Measurements from ENCODE around the gene TMEM121B.

Gene TMEM121B

DNA sequence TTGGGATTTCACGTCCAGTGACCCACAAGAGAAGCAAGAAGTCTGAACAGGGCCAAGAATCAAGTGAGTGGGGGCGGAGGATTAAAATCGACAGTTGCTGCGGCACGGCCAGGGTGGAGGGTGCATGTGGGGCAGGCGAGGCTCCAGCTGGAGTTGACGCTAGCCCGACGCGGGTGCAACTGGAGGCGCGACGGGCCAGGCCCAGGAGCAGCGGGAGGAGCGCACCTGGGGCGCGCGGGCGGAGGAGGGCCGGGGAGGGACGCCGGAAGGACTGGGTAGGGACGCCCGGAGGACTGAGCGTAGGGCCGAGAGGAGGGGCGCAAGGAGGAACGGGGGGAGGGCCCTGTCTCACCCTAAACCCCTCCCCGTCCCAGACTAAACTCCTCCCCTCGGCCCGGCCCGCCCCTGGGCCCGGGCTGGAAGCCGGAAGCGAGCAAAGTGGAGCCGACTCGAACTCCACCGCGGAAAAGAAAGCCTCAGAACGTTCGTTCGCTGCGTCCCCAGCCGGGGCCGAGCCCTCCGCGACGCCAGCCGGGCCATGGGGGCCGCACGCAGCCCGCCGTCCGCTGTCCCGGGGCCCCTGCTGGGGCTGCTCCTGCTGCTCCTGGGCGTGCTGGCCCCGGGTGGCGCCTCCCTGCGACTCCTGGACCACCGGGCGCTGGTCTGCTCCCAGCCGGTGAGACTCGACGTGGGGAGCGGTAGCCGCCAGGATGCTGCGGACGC lies 36.4 kb downstream of the TMEM121B start, which contains the start of gene IL17RA:
Gene IL17RA, plus strand, starts transcription at position 447 of the 723 bp plus-strand sequence. Its CDS starts 92 bp downstream, at position 539.
- Mint-ChIP-seq H3K4me1 (peaks cover 30 to 40% of the 10 kb centered on the region in 2 donors), H3K4me3 (peak within 1 kb of the TSS; percentile 91 to 97), H3K27me3 (no peaks in the 10 kb centered on the region), H3K27ac (peak within 1 kb of the TSS; percentile 94), H3K36me3 (peaks cover 0 to 4% of the 10 kb centered on the region in 2 donors), H3K9me3 (no peaks in the 10 kb centered on the region)
- peak; percentile 92 for DNase-seq
- peak; percentile 94 to 96 for ATAC-seq (replicated peaks)

DNA sequence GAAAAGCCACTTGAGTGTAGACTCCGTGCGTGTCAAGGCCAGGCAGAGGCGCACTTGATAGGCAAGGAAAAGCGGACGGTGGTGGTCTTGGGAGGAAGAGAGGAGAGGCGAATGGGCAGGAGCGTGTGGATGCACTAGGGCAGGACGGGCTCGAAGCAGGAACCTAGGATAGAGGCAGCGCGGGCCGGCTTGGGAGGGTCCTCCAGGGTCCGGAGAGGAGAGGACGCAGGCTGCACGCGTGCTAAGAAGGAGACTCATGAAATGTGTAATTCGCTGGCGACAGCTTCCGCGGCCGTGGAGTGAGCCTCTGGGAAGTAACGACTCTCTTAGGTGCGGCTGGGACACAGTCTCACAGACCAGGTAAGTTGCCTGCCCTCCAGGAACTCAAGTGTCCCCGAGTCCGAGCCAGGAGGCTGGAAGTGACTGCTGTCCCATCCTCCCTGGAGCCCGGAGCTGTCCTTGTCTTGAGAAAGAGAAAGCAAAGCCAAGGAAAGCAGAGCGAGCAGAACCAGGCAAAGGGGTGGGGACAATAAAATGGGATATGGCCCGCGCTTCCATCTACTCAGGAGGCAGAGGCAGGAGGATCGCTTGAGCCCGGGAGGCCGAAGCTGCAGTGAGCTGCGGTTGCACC lies 37.2 kb downstream of the TMEM121B start:
- H3K4me1 Mint-ChIP-seq = peaks cover 30 to 40% of the 10 kb centered on the region in 2 donors
- ATAC-seq (replicated peaks) = no peak
- no peaks in the 10 kb centered on the region for H3K9me3 Mint-ChIP-seq
- DNase-seq = no peak
- peak overlapping the region; percentile 91 to 97 for H3K4me3 Mint-ChIP-seq
- H3K27ac Mint-ChIP-seq = peak overlapping the region; percentile 94
- peaks cover 0 to 4% of the 10 kb centered on the region in 2 donors for H3K36me3 Mint-ChIP-seq
- H3K27me3 Mint-ChIP-seq = no peaks in the 10 kb centered on the region

DNA sequence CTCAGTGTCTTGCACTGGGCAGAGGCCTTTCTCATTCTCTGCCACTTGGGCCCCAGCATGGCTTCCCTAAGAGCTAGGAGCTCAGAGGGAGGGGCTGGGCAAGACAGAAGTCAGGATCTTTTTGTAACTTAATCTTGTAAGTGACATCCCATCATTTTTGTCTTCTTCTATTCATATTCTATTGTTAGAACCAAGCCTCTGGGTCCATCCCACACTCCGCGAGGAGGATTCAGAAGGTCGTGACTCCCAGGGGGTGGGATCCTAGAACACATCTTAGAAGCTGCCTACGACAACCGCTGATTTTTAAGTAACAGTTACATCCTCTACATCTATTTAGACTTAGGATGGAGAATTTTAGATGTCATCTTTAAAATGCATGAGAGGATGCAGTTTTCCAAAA lies 37.9 kb downstream of the TMEM121B start:
- H3K4me3 Mint-ChIP-seq = peak overlapping the region; percentile 91 to 97
- ATAC-seq (replicated peaks) = no peak
- no peak for DNase-seq
- no peaks in the 10 kb centered on the region for H3K9me3 Mint-ChIP-seq
- H3K4me1 Mint-ChIP-seq = peaks cover 30 to 40% of the 10 kb centered on the region in 2 donors
- peaks cover 0 to 4% of the 10 kb centered on the region in 2 donors for H3K36me3 Mint-ChIP-seq
- peak overlapping the region; percentile 94 for H3K27ac Mint-ChIP-seq
- H3K27me3 Mint-ChIP-seq = no peaks in the 10 kb centered on the region

DNA sequence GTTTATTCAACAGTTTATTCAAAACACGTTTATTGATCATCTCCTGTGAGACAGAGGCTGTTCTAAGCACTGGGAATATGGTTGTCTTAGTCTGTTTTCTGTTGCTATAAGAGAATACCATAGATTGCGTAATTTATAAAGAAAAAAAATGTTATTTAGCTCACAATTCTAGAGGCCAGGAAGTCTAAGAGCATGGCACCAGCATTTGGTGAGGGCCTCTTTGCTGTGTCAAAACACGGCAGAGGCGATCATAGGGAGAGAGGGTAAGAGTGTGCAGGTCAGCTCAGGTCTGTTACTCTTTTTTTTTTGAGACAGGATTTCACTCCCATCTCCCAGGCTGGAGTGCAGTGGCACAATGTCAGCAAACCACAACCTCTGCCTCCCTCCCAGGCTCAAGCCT lies 41.6 kb downstream of the TMEM121B start:
- Mint-ChIP-seq H3K9me3 (no peaks in the 10 kb centered on the region), H3K27ac (no peak overlapping the region), H3K4me1 (peaks cover 14 to 25% of the 10 kb centered on the region in 2 donors), H3K36me3 (no peaks in the 10 kb centered on the region), H3K4me3 (no peak overlapping the region), H3K27me3 (no peaks in the 10 kb centered on the region)
- no peak for ATAC-seq (replicated peaks)
- DNase-seq = no peak

DNA sequence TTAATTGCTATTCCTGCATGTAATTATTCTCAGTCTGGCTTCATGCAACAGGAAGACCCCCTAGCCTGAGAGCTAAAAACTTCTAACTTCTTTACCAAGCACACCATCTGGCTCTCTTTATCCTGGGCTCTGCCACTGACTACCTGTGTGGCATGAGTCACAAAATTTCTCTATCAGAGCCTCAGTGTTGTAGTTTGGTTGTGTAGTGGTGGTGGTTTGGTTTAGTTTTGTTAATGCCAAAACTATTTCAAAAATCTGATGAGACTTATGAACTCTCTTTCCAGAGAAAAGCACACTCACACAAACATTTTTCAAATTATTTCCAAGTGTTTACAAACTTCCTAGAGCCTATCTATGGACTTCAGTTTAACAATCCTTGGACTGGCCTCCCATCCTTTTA lies 43.9 kb downstream of the TMEM121B start:
- ATAC-seq (replicated peaks) (no peak), DNase-seq (no peak)
- no peak overlapping the region for H3K27ac Mint-ChIP-seq
- no peak overlapping the region for H3K4me3 Mint-ChIP-seq
- no peaks in the 10 kb centered on the region for H3K36me3 Mint-ChIP-seq
- H3K4me1 Mint-ChIP-seq = peaks cover 7 to 14% of the 10 kb centered on the region in 2 donors
- no peaks in the 10 kb centered on the region for H3K9me3 Mint-ChIP-seq
- peaks cover 0 to 6% of the 10 kb centered on the region in 2 donors for H3K27me3 Mint-ChIP-seq

DNA sequence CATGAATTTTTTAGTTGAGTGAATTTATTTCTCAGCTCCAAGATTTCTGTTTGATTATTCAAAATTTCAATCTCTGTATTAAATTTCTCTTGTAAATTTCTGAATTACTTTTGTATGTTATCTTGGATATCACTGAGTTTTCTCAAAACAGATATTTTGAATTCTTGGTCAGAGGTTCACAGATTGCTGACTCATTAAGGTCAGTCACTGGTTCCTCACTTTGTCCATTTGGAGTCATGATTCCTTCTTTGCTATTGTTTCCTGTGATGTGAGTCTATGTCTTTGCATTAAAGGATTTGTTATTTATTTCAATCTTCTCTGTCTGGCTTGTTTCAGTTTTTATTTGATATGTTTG lies 46.5 kb downstream of the TMEM121B start:
- no peak overlapping the region for H3K4me3 Mint-ChIP-seq
- DNase-seq = no peak
- H3K27me3 Mint-ChIP-seq = peaks cover 0 to 6% of the 10 kb centered on the region in 2 donors
- H3K9me3 Mint-ChIP-seq = no peaks in the 10 kb centered on the region
- H3K36me3 Mint-ChIP-seq = no peaks in the 10 kb centered on the region
- no peak for ATAC-seq (replicated peaks)
- peaks cover 7 to 14% of the 10 kb centered on the region in 2 donors for H3K4me1 Mint-ChIP-seq
- H3K27ac Mint-ChIP-seq = no peak overlapping the region

DNA sequence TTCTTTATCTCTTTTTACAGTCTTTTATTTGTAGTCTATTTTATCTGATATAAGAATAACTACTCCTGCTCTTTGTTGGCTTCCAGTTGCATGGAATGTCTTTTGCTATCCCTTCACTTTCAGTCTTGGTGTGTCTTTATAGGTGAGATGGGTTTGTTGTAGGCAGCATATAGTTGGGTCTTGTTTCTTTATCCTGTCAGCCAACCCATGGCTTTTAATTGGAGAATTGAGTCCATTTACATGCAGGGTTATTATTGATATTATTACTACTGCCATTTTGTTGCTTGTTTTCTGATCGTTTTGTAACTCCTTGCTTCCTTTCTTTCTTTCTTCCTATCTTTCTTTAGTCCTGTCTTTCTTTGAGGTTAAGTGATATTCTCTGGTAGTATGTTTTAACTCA lies 48.3 kb downstream of the TMEM121B start:
- no peak for ATAC-seq (replicated peaks)
- no peak overlapping the region for H3K4me3 Mint-ChIP-seq
- H3K36me3 Mint-ChIP-seq = no peaks in the 10 kb centered on the region
- H3K4me1 Mint-ChIP-seq = peaks cover 7 to 14% of the 10 kb centered on the region in 2 donors
- DNase-seq = no peak
- H3K9me3 Mint-ChIP-seq = no peaks in the 10 kb centered on the region
- H3K27ac Mint-ChIP-seq = no peak overlapping the region
- H3K27me3 Mint-ChIP-seq = peaks cover 0 to 6% of the 10 kb centered on the region in 2 donors
